ENCODE results near the gene UBIAD1. TPM values are rescaled to one million over a fixed set of nuclear protein-coding genes. Genes with fewer than 3 reads are reported as not detected.

Gene UBIAD1, protein sequence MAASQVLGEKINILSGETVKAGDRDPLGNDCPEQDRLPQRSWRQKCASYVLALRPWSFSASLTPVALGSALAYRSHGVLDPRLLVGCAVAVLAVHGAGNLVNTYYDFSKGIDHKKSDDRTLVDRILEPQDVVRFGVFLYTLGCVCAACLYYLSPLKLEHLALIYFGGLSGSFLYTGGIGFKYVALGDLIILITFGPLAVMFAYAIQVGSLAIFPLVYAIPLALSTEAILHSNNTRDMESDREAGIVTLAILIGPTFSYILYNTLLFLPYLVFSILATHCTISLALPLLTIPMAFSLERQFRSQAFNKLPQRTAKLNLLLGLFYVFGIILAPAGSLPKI
- total RNA-seq: 8.4 and 10.0 TPM in 2 replicates

DNA sequence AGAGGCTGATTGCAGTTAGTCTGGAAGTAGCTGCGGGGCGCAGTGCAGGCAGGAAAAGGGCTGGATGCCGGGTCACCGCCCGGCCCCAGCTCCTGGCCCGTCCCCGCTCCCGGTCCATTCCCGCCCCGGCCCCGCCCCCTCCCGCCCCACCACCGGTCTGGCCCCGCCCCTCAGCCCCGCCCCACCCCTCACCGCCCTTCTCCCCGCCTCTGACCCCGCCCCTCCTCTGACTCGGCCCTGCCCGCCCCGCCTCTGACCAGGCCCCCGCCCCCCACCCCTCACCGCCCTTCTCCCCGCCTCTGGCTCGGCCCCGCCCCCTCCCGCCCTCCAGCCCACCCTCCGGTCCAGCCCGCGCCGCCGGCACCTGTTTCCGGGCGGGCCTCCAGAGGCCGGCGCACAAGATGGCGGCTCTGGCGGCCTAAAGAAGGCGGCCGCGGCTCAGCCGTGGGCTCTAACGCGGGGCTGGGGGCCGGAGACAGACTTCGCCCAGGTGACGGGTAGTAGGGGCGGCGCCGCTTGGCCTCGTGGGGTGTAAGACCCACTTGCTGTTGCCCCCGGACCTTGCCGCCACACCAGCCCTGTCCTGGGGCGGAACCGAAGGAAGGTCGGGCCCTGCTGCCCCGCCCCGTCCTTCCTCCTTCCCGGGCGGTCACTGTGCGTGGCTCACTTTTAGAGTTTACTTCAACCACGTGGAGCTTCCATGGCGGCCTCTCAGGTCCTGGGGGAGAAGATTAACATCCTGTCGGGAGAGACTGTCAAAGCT is at the start of gene UBIAD1:
TSS of gene UBIAD1 (plus strand) at position 367 of the 763 bp plus-strand sequence. CDS start at position 701, 334 bp downstream.

DNA sequence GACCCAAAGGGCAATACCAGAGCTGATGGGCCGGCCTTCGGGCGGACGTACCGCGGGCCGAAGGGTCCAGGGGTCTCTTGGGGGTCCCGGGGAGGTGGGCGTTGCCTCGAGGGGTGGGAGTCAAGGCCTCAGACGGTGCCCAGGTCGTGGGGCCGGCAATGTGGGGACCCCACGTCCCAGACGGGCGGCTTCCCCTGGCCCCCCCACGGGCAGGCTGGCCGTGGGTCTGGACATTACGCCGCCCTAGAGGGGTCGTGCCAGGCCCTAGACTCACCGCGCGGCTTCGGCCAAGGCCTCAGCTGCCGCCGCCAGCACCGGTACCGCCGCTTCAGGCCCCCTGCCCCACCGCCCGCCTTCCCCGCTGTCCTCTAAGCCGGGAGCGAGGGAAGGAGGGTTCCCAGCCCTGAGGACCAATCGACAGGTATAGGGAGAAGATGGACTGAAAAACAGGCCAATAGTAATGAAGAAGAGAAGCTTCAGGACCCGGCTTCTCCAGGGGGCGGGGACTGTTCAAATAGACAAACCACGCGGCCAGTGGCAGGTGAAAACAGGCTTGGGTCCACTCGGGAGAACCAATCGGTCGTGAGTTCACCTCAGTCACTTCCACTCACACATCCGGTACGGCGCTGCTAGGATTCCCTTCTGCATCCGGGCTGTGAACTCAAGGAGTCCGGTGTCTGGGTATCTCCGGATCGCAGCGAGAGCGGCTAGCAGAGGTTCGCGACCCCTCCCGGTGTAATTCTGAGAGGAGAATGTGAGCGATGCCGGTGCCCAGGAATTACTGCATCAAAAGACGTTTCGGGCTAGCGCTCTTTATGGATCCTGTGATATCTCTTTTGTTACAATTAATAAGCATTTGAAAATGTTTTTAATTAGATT is 10.6 kb upstream of the UBIAD1 start, which contains the start of gene MTOR:
TSS of gene MTOR (minus strand) at position 381 of the 879 bp plus-strand sequence. CDS start 3,142 bp downstream, outside the sequence.

Other genes with a start within 250 kb of the UBIAD1 start
- under 0.01 TPM in 1 of 2 replicates, not detected in the other for gene MASP2, start 226.0 kb upstream of the UBIAD1 start, total RNA-seq
- gene SRM, start 213.2 kb upstream of the UBIAD1 start, total RNA-seq: 29.9 and 31.6 TPM in 2 replicates
- 43.5 and 59.9 TPM in 2 replicates for gene EXOSC10, start 173.3 kb upstream of the UBIAD1 start, total RNA-seq
- gene ANGPTL7, start 83.8 kb upstream of the UBIAD1 start, total RNA-seq: 1.7 and 7.9 TPM in 2 replicates
- 39.0 and 44.7 TPM in 2 replicates for gene MTOR, start 10.6 kb upstream of the UBIAD1 start, total RNA-seq
- under 0.01 TPM in 1 of 2 replicates, not detected in the other for gene DISP3, start 206.0 kb downstream of the UBIAD1 start, total RNA-seq

All from smooth muscle cell of trachea (primary cell).